ENCODE data around the gene RNF180. TPM values are rescaled to one million over a fixed set of nuclear protein-coding genes. Genes with fewer than 3 reads are reported as not detected.
"Not testable (repeated sequence)": the region's sequence is repeated elsewhere in the genome, so short reads cannot be mapped to it uniquely, and the experiment has no call there.

The RNF180 gene
- polyA plus RNA-seq, 2 donors: 0.63 to 1.0 TPM

- no peaks in the 10 kb centered on the region for H3K4me1 ChIP-seq (ENCODE audit: control insufficient read depth in 2 of 2, insufficient read depth in 2 of 2, low read length in 1 of 2)
- no peaks in the 10 kb centered on the region for H3K27me3 ChIP-seq (ENCODE audit: control insufficient read depth in 1 of 2, insufficient read depth in 2 of 2, low read length in 2 of 2)
- no peaks in the 10 kb centered on the region for H3K36me3 ChIP-seq (ENCODE audit: control insufficient read depth in 2 of 2, insufficient read depth in 2 of 2, low read length in 1 of 2)
- WGBS, 2 donors: 58 to 68% methylated on average over 1 of the region's 1 CpG
- no peaks in the 10 kb centered on the region for H3K9me3 ChIP-seq (ENCODE audit: control insufficient read depth in 2 of 2, insufficient read depth in 1 of 2, low read depth in 1 of 2, low read length in 1 of 2)
- no peak overlapping the region for H3K27ac ChIP-seq (ENCODE audit: low read depth in 2 of 2, low read length in 1 of 2)
- H3K4me3 ChIP-seq (ENCODE audit: low read depth in 1 of 2, low read length in 2 of 2): no peak overlapping the region
Observed at GRCh38 chr5:64397552-64397951, 231.9 kb downstream of the RNF180 start.

GRCh38 chr5:64398735-64399134 is 233.1 kb downstream of the RNF180 start:
- WGBS, 2 donors: 89 to 90% methylated on average over 5 of the region's 5 CpGs
- not testable (repeated sequence) for H3K36me3 ChIP-seq (ENCODE audit: control insufficient read depth in 2 of 2, insufficient read depth in 2 of 2, low read length in 1 of 2); H3K4me1 ChIP-seq (ENCODE audit: control insufficient read depth in 2 of 2, insufficient read depth in 2 of 2, low read length in 1 of 2)

GRCh38 chr5:64407103-64407825 is 241.6 kb downstream of the RNF180 start:
- H3K36me3 ChIP-seq (ENCODE audit: control insufficient read depth in 2 of 2, insufficient read depth in 2 of 2, low read length in 1 of 2); H3K27ac ChIP-seq (ENCODE audit: low read depth in 2 of 2, low read length in 1 of 2); H3K9me3 ChIP-seq (ENCODE audit: control insufficient read depth in 2 of 2, insufficient read depth in 1 of 2, low read depth in 1 of 2, low read length in 1 of 2); H3K27me3 ChIP-seq (ENCODE audit: control insufficient read depth in 1 of 2, insufficient read depth in 2 of 2, low read length in 2 of 2); H3K4me3 ChIP-seq (ENCODE audit: low read depth in 1 of 2, low read length in 2 of 2); H3K4me1 ChIP-seq (ENCODE audit: control insufficient read depth in 2 of 2, insufficient read depth in 2 of 2, low read length in 1 of 2): not testable (repeated sequence)
- 53 to 56% methylated on average over 5 of the region's 5 CpGs for WGBS, 2 donors

More at GRCh38 chr5:64398735-64399134, 233.1 kb downstream of the RNF180 start:
- not testable (repeated sequence) for H3K4me3 ChIP-seq (ENCODE audit: low read depth in 1 of 2, low read length in 2 of 2); H3K27me3 ChIP-seq (ENCODE audit: control insufficient read depth in 1 of 2, insufficient read depth in 2 of 2, low read length in 2 of 2); H3K27ac ChIP-seq (ENCODE audit: low read depth in 2 of 2, low read length in 1 of 2); H3K9me3 ChIP-seq (ENCODE audit: control insufficient read depth in 2 of 2, insufficient read depth in 1 of 2, low read depth in 1 of 2, low read length in 1 of 2)

GRCh38 chr5:64417390-64417789 is 251.7 kb downstream of the RNF180 start:
- Histone ChIP-seq H3K36me3 (ENCODE audit: control insufficient read depth in 2 of 2, insufficient read depth in 2 of 2, low read length in 1 of 2) (no peaks in the 10 kb centered on the region), H3K27me3 (ENCODE audit: control insufficient read depth in 1 of 2, insufficient read depth in 2 of 2, low read length in 2 of 2) (no peaks in the 10 kb centered on the region), H3K4me1 (ENCODE audit: control insufficient read depth in 2 of 2, insufficient read depth in 2 of 2, low read length in 1 of 2) (no peaks in the 10 kb centered on the region), H3K27ac (ENCODE audit: low read depth in 2 of 2, low read length in 1 of 2) (no peak overlapping the region), H3K9me3 (ENCODE audit: control insufficient read depth in 2 of 2, insufficient read depth in 1 of 2, low read depth in 1 of 2, low read length in 1 of 2) (no peaks in the 10 kb centered on the region), H3K4me3 (ENCODE audit: low read depth in 1 of 2, low read length in 2 of 2) (no peak overlapping the region)
- WGBS, 2 donors: 58 to 60% methylated on average over 4 of the region's 4 CpGs

- H3K9me3 ChIP-seq (ENCODE audit: control insufficient read depth in 2 of 2, insufficient read depth in 1 of 2, low read depth in 1 of 2, low read length in 1 of 2): no peaks in the 10 kb centered on the region
- no peak overlapping the region for H3K27ac ChIP-seq (ENCODE audit: low read depth in 2 of 2, low read length in 1 of 2)
- WGBS, 2 donors: 85 to 88% methylated on average over 2 of the region's 2 CpGs
- no peaks in the 10 kb centered on the region for H3K27me3 ChIP-seq (ENCODE audit: control insufficient read depth in 1 of 2, insufficient read depth in 2 of 2, low read length in 2 of 2)
- no peaks in the 10 kb centered on the region for H3K36me3 ChIP-seq (ENCODE audit: control insufficient read depth in 2 of 2, insufficient read depth in 2 of 2, low read length in 1 of 2)
- H3K4me3 ChIP-seq (ENCODE audit: low read depth in 1 of 2, low read length in 2 of 2): no peak overlapping the region
- no peaks in the 10 kb centered on the region for H3K4me1 ChIP-seq (ENCODE audit: control insufficient read depth in 2 of 2, insufficient read depth in 2 of 2, low read length in 1 of 2)
Observed at GRCh38 chr5:64418013-64418412, 252.4 kb downstream of the RNF180 start.

Other genes starting within 250 kb of the RNF180 start
- gene HTR1A, start 203.4 kb upstream of the RNF180 start, polyA plus RNA-seq: not detected

All from esophagus (tissue), 2 donors.